ENCODE results near the gene SEC11A.

The SEC11A gene

GRCh38 chr15:84624359-84624758, 91.6 kb downstream of the SEC11A start:
- Histone ChIP-seq H3K9me3 (ENCODE audit: control insufficient read depth, insufficient read depth, low read length) (peaks cover 24% of the 10 kb centered on the region), H4K20me1 (ENCODE audit: control insufficient read depth, insufficient read depth, low read depth, low read length) (no peaks in the 10 kb centered on the region), H3K4me3 (ENCODE audit: low read length) (no peak overlapping the region), H3K4me2 (ENCODE audit: low read length) (no peak overlapping the region), H3F3A (ENCODE audit: control insufficient read depth, insufficient read depth) (no peaks in the 10 kb centered on the region), H3K9me2 (replicated peaks; ENCODE audit: control insufficient read depth, low read length) (no peaks in the 10 kb centered on the region), H3K27me3 (ENCODE audit: control insufficient read depth, low read length) (no peaks in the 10 kb centered on the region), H3K36me3 (ENCODE audit: control insufficient read depth, low read length) (peaks cover 24% of the 10 kb centered on the region), H3K27ac (ENCODE audit: low read depth, low read length) (no peak overlapping the region), H3K79me2 (ENCODE audit: control insufficient read depth, low read length) (no peaks in the 10 kb centered on the region), H3K4me1 (ENCODE audit: control insufficient read depth, low read length) (no peaks in the 10 kb centered on the region)
- TF ChIP-seq, protein P1, sequence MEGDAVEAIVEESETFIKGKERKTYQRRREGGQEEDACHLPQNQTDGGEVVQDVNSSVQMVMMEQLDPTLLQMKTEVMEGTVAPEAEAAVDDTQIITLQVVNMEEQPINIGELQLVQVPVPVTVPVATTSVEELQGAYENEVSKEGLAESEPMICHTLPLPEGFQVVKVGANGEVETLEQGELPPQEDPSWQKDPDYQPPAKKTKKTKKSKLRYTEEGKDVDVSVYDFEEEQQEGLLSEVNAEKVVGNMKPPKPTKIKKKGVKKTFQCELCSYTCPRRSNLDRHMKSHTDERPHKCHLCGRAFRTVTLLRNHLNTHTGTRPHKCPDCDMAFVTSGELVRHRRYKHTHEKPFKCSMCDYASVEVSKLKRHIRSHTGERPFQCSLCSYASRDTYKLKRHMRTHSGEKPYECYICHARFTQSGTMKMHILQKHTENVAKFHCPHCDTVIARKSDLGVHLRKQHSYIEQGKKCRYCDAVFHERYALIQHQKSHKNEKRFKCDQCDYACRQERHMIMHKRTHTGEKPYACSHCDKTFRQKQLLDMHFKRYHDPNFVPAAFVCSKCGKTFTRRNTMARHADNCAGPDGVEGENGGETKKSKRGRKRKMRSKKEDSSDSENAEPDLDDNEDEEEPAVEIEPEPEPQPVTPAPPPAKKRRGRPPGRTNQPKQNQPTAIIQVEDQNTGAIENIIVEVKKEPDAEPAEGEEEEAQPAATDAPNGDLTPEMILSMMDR (IDR thresholded peaks at IDR 0.05; ENCODE audit: low read depth, low read length, poor library complexity, severe bottlenecking) = no peak
- no peak for TF ChIP-seq EZH2phosphoT487 (IDR thresholded peaks at IDR 0.05; ENCODE audit: borderline replicate concordance, low read length)

GRCh38 chr15:84621358-84621979, 94.5 kb downstream of the SEC11A start:
- Histone ChIP-seq H3K4me1 (ENCODE audit: control insufficient read depth, low read length) (no peaks in the 10 kb centered on the region), H3K9me3 (ENCODE audit: control insufficient read depth, insufficient read depth, low read length) (peaks cover 24% of the 10 kb centered on the region), H3K4me3 (ENCODE audit: low read length) (no peak overlapping the region), H3F3A (ENCODE audit: control insufficient read depth, insufficient read depth) (no peaks in the 10 kb centered on the region), H4K20me1 (ENCODE audit: control insufficient read depth, insufficient read depth, low read depth, low read length) (no peaks in the 10 kb centered on the region), H3K9me2 (replicated peaks; ENCODE audit: control insufficient read depth, low read length) (no peaks in the 10 kb centered on the region), H3K36me3 (ENCODE audit: control insufficient read depth, low read length) (peaks cover 24% of the 10 kb centered on the region), H3K27ac (ENCODE audit: low read depth, low read length) (no peak overlapping the region), H3K27me3 (ENCODE audit: control insufficient read depth, low read length) (no peaks in the 10 kb centered on the region), H3K79me2 (ENCODE audit: control insufficient read depth, low read length) (no peaks in the 10 kb centered on the region), H3K4me2 (ENCODE audit: low read length) (no peak overlapping the region)
- TF ChIP-seq, protein P1 (IDR thresholded peaks at IDR 0.05; ENCODE audit: low read depth, low read length, poor library complexity, severe bottlenecking) = no peak
- no peak for TF ChIP-seq EZH2phosphoT487 (IDR thresholded peaks at IDR 0.05; ENCODE audit: borderline replicate concordance, low read length)

GRCh38 chr15:84620626-84621025, 95.3 kb downstream of the SEC11A start:
- Histone ChIP-seq H3K9me2 (replicated peaks; ENCODE audit: control insufficient read depth, low read length) (no peaks in the 10 kb centered on the region), H3K4me1 (ENCODE audit: control insufficient read depth, low read length) (no peaks in the 10 kb centered on the region), H3K36me3 (ENCODE audit: control insufficient read depth, low read length) (peaks cover 24% of the 10 kb centered on the region), H3K9me3 (ENCODE audit: control insufficient read depth, insufficient read depth, low read length) (peaks cover 24% of the 10 kb centered on the region), H3K79me2 (ENCODE audit: control insufficient read depth, low read length) (no peaks in the 10 kb centered on the region), H3K4me3 (ENCODE audit: low read length) (no peak overlapping the region), H3K4me2 (ENCODE audit: low read length) (no peak overlapping the region), H4K20me1 (ENCODE audit: control insufficient read depth, insufficient read depth, low read depth, low read length) (no peaks in the 10 kb centered on the region), H3K27me3 (ENCODE audit: control insufficient read depth, low read length) (no peaks in the 10 kb centered on the region), H3K27ac (ENCODE audit: low read depth, low read length) (no peak overlapping the region), H3F3A (ENCODE audit: control insufficient read depth, insufficient read depth) (no peaks in the 10 kb centered on the region)
- TF ChIP-seq, protein P1 (IDR thresholded peaks at IDR 0.05; ENCODE audit: low read depth, low read length, poor library complexity, severe bottlenecking) = no peak
- no peak for TF ChIP-seq EZH2phosphoT487 (IDR thresholded peaks at IDR 0.05; ENCODE audit: borderline replicate concordance, low read length)

Measured in DOHH2 (cell line).